Measurements from ENCODE around the gene MTURN. TPM values are rescaled to one million over a fixed set of nuclear protein-coding genes. Genes with fewer than 3 reads are reported as not detected.

Gene MTURN
- total RNA-seq, 2 experiments from 2014 or later: 38.4 to 38.9 TPM

DNA sequence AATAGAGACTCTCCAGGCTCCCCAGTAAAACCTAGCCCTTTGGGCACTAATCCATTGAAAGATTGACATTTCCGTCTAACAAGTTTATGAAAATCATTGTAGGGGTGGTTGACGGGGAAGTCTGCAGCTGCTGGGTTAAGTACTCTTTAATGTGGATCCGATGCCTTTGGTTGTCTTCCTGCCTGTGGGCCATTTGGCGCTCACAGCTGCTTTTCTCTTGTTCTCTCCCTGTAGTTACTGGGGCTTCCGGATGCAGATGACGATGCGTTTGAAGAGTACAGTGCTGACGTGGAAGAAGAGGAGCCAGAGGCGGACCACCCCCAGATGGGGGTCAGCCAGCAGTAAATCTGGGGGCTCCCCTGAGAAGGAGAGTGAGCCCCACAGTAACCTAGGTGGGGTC lies 22.4 kb downstream of the MTURN start:
- ATAC-seq (ENCODE audit: poor library complexity) (peak; percentile 91), DNase-seq (peak in 10 of 14 experiments; percentile 12 to 64 (median 44))
- peaks cover 4% of the 10 kb centered on the region for H3K36me3 ChIP-seq (ENCODE audit: insufficient read depth, low read length)
- peak overlapping the region; percentile 28 for H3K27ac Mint-ChIP-seq
- no peaks in the 10 kb centered on the region for H3K36me3 Mint-ChIP-seq (ENCODE audit: low read depth)
- peak overlapping the region; percentile 28 for H3K4me3 Mint-ChIP-seq
- H3K27me3 Mint-ChIP-seq: no peaks in the 10 kb centered on the region
- H3K9me3 ChIP-seq (ENCODE audit: control insufficient read depth in 1 of 2, insufficient read depth in 1 of 2, low read length in 2 of 2): no peaks in the 10 kb centered on the region
- no peaks in the 10 kb centered on the region for H3K9me3 Mint-ChIP-seq
- POLR2A ChIA-PET: interaction anchor here (0.8 to 1.4 kb wide), 4 partner anchors 8 to 127 kb away, joined by 3 to 9 read pairs (median 4); partner anchors contain the start of genes MTURN and ZNRF2
- H3K27me3 ChIP-seq (ENCODE audit: control insufficient read depth in 1 of 2, insufficient read depth in 2 of 2, low read length in 2 of 2): no peaks in the 10 kb centered on the region
- peaks cover 17% of the 10 kb centered on the region for H3K4me1 ChIP-seq (ENCODE audit: insufficient read depth, low read length)
- no peak overlapping the region for H3K27ac ChIP-seq (ENCODE audit: low read depth in 1 of 2, low read length in 2 of 2)
- intact Hi-C loops (cut with DNase I, micrococcal nuclease): no loop called here
- H3K4me1 Mint-ChIP-seq (ENCODE audit: low read depth): peaks cover 55% of the 10 kb centered on the region
- CTCF ChIA-PET: interaction anchor here (1.0 kb wide), 1 partner anchor 45 kb away, joined by 4 read pairs; no protein-coding TSS in a partner anchor
- H3K4me3 ChIP-seq (ENCODE audit: low read length): no peak overlapping the region
- TF ChIP-seq CTCF (IDR thresholded peaks at IDR 0.05): no peak

- ChIA-PET CTCF (no interaction called here), POLR2A (interaction anchor here (1.1 kb wide), 1 partner anchor 24 kb away, joined by 5 read pairs; no protein-coding TSS in a partner anchor)
- H3K27me3 ChIP-seq (ENCODE audit: control insufficient read depth in 1 of 2, insufficient read depth in 2 of 2, low read length in 2 of 2): no peaks in the 10 kb centered on the region
- H3K36me3 ChIP-seq (ENCODE audit: insufficient read depth, low read length): no peaks in the 10 kb centered on the region
- TF ChIP-seq CTCF (IDR thresholded peaks at IDR 0.05): no peak
- intact Hi-C loops (cut with DNase I, micrococcal nuclease): no loop called here
- no peak overlapping the region for H3K27ac ChIP-seq (ENCODE audit: low read depth in 1 of 2, low read length in 2 of 2)
- H3K27ac Mint-ChIP-seq: peak overlapping the region; percentile 22
- H3K27me3 Mint-ChIP-seq: no peaks in the 10 kb centered on the region
- H3K9me3 Mint-ChIP-seq: no peaks in the 10 kb centered on the region
- peaks cover 25% of the 10 kb centered on the region for H3K4me1 ChIP-seq (ENCODE audit: insufficient read depth, low read length)
- no peaks in the 10 kb centered on the region for H3K9me3 ChIP-seq (ENCODE audit: control insufficient read depth in 1 of 2, insufficient read depth in 1 of 2, low read length in 2 of 2)
- H3K4me3 ChIP-seq (ENCODE audit: low read length): no peak overlapping the region
- H3K36me3 Mint-ChIP-seq (ENCODE audit: low read depth): no peaks in the 10 kb centered on the region
- DNase-seq (no peak), ATAC-seq (ENCODE audit: poor library complexity) (no peak)
- H3K4me1 Mint-ChIP-seq (ENCODE audit: low read depth): peaks cover 72% of the 10 kb centered on the region
- no peak overlapping the region for H3K4me3 Mint-ChIP-seq
Measured at GRCh38 chr7:30159163-30159562, 24.4 kb downstream of the MTURN start.

DNA sequence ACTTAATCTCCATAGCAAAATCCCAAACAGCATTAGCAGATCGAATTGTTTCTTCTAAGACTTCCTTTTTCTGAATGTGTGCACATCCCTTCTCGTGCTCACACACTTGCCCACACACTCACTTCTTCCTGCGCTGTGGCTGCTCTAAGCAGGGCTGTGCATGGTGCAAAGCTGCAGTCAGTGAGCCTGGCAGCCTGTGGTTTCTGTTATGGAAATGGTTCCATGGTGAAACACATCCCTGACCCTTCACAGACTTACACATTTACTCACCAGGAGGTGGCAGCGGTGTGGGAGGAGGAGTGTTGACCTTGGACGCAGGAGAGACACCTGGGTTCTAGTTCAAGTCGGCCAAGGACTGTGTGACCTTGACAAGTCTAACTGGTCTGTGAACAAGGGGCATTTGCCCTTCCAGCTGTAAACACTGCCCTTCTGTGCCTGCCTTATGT lies 24.9 kb downstream of the MTURN start:
- Histone ChIP-seq H3K27me3 (ENCODE audit: control insufficient read depth in 1 of 2, insufficient read depth in 2 of 2, low read length in 2 of 2) (no peaks in the 10 kb centered on the region), H3K4me3 (ENCODE audit: low read length) (no peak overlapping the region), H3K36me3 (ENCODE audit: insufficient read depth, low read length) (no peaks in the 10 kb centered on the region), H3K4me1 (ENCODE audit: insufficient read depth, low read length) (peaks cover 25% of the 10 kb centered on the region), H3K27ac (ENCODE audit: low read depth in 1 of 2, low read length in 2 of 2) (no peak overlapping the region), H3K9me3 (ENCODE audit: control insufficient read depth in 1 of 2, insufficient read depth in 1 of 2, low read length in 2 of 2) (no peaks in the 10 kb centered on the region)
- DNase-seq (peak in 4 of 14 experiments; percentile 19 to 43 (median 35)), ATAC-seq (ENCODE audit: poor library complexity) (peak; percentile 18)
- peak overlapping the region; percentile 22 for H3K27ac Mint-ChIP-seq
- intact Hi-C loops (cut with DNase I, micrococcal nuclease): loop anchor here (5.0 to 10.0 kb wide), 3 partner anchors 195 to 403 kb away; no protein-coding TSS in a partner anchor
- no peaks in the 10 kb centered on the region for H3K36me3 Mint-ChIP-seq (ENCODE audit: low read depth)
- peaks cover 72% of the 10 kb centered on the region for H3K4me1 Mint-ChIP-seq (ENCODE audit: low read depth)
- CTCF ChIA-PET: no interaction called here
- TF ChIP-seq CTCF (IDR thresholded peaks at IDR 0.05): no peak
- POLR2A ChIA-PET: interaction anchor here (1.1 kb wide), 1 partner anchor 24 kb away, joined by 5 read pairs; no protein-coding TSS in a partner anchor
- H3K9me3 Mint-ChIP-seq: no peaks in the 10 kb centered on the region
- H3K4me3 Mint-ChIP-seq: peak overlapping the region; percentile 45
- H3K27me3 Mint-ChIP-seq: no peaks in the 10 kb centered on the region

Measured in CD4-positive, alpha-beta T cell (primary cell).